ENCODE measurements around the gene ECSCR. TPM values are rescaled to one million over a fixed set of nuclear protein-coding genes. Genes with fewer than 3 reads are reported as not detected.
A peak's percentile ranks its signal among the peaks of the same experiment; 100 is the strongest.

Gene ECSCR
- total and polyA plus RNA-seq, 10 of the 15 experiments (the other 5 are each of a cell fraction or from before 2014, with no cell fraction given): 0.15 to 0.83 (median 0.23) TPM; not detected in 3

DNA sequence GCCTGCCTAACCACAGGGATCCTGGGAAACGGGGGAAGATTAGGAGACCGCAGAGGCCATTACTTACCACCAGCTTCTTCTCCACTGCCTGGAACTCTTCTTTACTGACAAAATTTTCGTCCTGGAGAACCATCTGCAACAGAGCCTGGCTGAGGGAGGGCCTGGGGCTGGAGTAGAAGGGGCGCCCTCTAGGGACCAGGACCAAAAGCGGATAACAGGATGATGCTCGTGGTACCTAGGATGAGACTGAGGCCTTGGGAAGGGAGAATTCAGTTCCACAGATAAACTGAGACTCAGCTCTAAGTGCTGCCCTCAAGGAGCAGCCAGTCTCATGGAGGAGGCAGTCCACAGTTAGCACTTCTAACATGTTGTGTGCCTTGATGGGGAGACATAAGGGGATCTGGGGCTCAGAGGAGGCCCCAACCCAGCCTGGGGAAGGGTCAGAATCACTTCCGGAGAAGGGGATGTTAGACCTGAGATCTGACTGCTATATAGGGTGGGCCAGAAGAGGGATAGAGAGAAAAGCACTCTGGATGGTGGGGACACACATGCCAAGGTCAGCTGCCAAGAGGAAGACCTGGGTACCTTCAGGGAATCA lies 59.9 kb downstream of the ECSCR start:
- no peak for FAIRE-seq
- ChIA-PET CTCF (interaction anchor here (0.7 to 3.5 kb wide), 17 partner anchors 11 to 249 kb away, joined by 3 to 26 read pairs (median 4); partner anchors contain the start of genes DNAJC18, MATR3 and MZB1), RAD21 (ENCODE audit: unreplicated experiment) (interaction anchor here (1.2 to 3.1 kb wide), 6 partner anchors 12 to 152 kb away, joined by 3 to 17 read pairs (median 12); partner anchors contain the start of gene MZB1), POLR2A (interaction anchor here (0.6 to 7.0 kb wide), 11 partner anchors 8 to 248 kb away, joined by 3 to 74 read pairs (median 3); partner anchors contain the start of genes DNAJC18, MZB1 and PAIP2), SMC1A (ENCODE audit: uncharacterized antibody, unreplicated experiment) (interaction anchor here (1.3 to 5.0 kb wide), 7 partner anchors 12 to 130 kb away, joined by 3 to 19 read pairs (median 7); partner anchors contain the start of genes MZB1 and PAIP2)
- peak overlapping the region; percentile 74 for H3K4me3 ChIP-seq
- in situ Hi-C loops (cut with MboI) (no loop called here), intact Hi-C loops (cut with micrococcal nuclease; ENCODE audit: unreplicated experiment) (no loop called here)
- H3K36me3 ChIP-seq (ENCODE audit: control insufficient read depth in 2 of 2, insufficient read depth in 2 of 2, low read length in 1 of 2): no peaks in the 10 kb centered on the region; a peak in 1 of 4 replicates
- H2AFZ ChIP-seq (ENCODE audit: control insufficient read depth, low read depth, low read length): no peak overlapping the region
- no peak for ATAC-seq
- no peaks in the 10 kb centered on the region for H4K20me1 ChIP-seq (ENCODE audit: control insufficient read depth, insufficient read depth)
- no TSS peak for BruUV-seq (replicated peaks)
- peak overlapping the region; percentile 83 for H3K27ac ChIP-seq (ENCODE audit: control insufficient read depth, insufficient read depth)
- no peaks in the 10 kb centered on the region for H3K27me3 ChIP-seq (replicated peaks in 1 of 2; ENCODE audit: control insufficient read depth in 2 of 2, insufficient read depth in 2 of 2, low read length in 1 of 2)
- H3K9me3 ChIP-seq (replicated peaks; ENCODE audit: control insufficient read depth, insufficient read depth, low read length): no peaks in the 10 kb centered on the region; the same call in 2 of the 3 replicates
- peaks cover 3% of the 10 kb centered on the region; the same call in 1 of the 2 replicates for H3K79me2 ChIP-seq (ENCODE audit: control insufficient read depth, insufficient read depth, low read length)
- peaks cover 36% of the 10 kb centered on the region for H3K4me1 ChIP-seq (ENCODE audit: control insufficient read depth, insufficient read depth, low read length)
- H3K9ac ChIP-seq (ENCODE audit: control insufficient read depth, insufficient read depth, low read length): no peak overlapping the region; the same call in 1 of the 2 replicates
- H3K4me2 ChIP-seq (ENCODE audit: control insufficient read depth, insufficient read depth): peak overlapping the region; percentile 98
- 46% methylated on average over 7 of the region's 7 CpGs for WGBS (ENCODE audit: insufficient coverage, insufficient replicate concordance, low lambda C conversion rate, missing lambda C conversion rate)
- no peak for DNase-seq (ENCODE audit: low read depth, low spot score)
- TF ChIP-seq, protein P1, sequence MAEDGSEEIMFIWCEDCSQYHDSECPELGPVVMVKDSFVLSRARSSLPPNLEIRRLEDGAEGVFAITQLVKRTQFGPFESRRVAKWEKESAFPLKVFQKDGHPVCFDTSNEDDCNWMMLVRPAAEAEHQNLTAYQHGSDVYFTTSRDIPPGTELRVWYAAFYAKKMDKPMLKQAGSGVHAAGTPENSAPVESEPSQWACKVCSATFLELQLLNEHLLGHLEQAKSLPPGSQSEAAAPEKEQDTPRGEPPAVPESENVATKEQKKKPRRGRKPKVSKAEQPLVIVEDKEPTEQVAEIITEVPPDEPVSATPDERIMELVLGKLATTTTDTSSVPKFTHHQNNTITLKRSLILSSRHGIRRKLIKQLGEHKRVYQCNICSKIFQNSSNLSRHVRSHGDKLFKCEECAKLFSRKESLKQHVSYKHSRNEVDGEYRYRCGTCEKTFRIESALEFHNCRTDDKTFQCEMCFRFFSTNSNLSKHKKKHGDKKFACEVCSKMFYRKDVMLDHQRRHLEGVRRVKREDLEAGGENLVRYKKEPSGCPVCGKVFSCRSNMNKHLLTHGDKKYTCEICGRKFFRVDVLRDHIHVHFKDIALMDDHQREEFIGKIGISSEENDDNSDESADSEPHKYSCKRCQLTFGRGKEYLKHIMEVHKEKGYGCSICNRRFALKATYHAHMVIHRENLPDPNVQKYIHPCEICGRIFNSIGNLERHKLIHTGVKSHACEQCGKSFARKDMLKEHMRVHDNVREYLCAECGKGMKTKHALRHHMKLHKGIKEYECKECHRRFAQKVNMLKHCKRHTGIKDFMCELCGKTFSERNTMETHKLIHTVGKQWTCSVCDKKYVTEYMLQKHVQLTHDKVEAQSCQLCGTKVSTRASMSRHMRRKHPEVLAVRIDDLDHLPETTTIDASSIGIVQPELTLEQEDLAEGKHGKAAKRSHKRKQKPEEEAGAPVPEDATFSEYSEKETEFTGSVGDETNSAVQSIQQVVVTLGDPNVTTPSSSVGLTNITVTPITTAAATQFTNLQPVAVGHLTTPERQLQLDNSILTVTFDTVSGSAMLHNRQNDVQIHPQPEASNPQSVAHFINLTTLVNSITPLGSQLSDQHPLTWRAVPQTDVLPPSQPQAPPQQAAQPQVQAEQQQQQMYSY (CRISPR knock-in tag; IDR thresholded peaks at IDR 0.05): no peak
- TF ChIP-seq MXI1 (IDR thresholded peaks at IDR 0.05; ENCODE audit: low read depth, low read length) (no peak), ZNF217 (IDR thresholded peaks at IDR 0.05) (no peak), TARDBP (IDR thresholded peaks at IDR 0.05; ENCODE audit: borderline replicate concordance) (no peak), CBX5 (IDR thresholded peaks at IDR 0.05; ENCODE audit: low read depth) (no peak), RFX5 (IDR thresholded peaks at IDR 0.05; ENCODE audit: low read depth, low read length) (no peak), ASH2L (IDR thresholded peaks at IDR 0.05; ENCODE audit: borderline replicate concordance, low read depth) (no peak), IKZF2 (IDR thresholded peaks at IDR 0.05) (0 out of 4 replicates have a peak, but pooled peaks of 1 of the 2 experiments have one; percentile 26), BRCA1 (IDR thresholded peaks at IDR 0.05; ENCODE audit: low read depth, low read length) (no peak), IKZF1 (conservative IDR thresholded peaks at IDR 0.05) (0 out of 2 replicates have a peak, but pooled peaks have one; percentile 16), NR2C1 (IDR thresholded peaks at IDR 0.05) (no peak), PAX5 (IDR thresholded peaks at IDR 0.05; ENCODE audit: borderline replicate concordance, low read depth, low read length) (no peak), CBX3 (IDR thresholded peaks at IDR 0.05; ENCODE audit: borderline replicate concordance, low read depth) (no peak), CHD2 (IDR thresholded peaks at IDR 0.05; ENCODE audit: borderline replicate concordance, low read depth, low read length) (no peak), SUPT20H (IDR thresholded peaks at IDR 0.05; ENCODE audit: borderline replicate concordance, control insufficient read depth, low read depth, low read length) (no peak), RAD21 (IDR thresholded peaks at IDR 0.05; ENCODE audit: insufficient read depth, low read depth, low read length) (peak; percentile 31; the same call in 1 of the 2 replicates)
- TF ChIP-seq, protein P2, sequence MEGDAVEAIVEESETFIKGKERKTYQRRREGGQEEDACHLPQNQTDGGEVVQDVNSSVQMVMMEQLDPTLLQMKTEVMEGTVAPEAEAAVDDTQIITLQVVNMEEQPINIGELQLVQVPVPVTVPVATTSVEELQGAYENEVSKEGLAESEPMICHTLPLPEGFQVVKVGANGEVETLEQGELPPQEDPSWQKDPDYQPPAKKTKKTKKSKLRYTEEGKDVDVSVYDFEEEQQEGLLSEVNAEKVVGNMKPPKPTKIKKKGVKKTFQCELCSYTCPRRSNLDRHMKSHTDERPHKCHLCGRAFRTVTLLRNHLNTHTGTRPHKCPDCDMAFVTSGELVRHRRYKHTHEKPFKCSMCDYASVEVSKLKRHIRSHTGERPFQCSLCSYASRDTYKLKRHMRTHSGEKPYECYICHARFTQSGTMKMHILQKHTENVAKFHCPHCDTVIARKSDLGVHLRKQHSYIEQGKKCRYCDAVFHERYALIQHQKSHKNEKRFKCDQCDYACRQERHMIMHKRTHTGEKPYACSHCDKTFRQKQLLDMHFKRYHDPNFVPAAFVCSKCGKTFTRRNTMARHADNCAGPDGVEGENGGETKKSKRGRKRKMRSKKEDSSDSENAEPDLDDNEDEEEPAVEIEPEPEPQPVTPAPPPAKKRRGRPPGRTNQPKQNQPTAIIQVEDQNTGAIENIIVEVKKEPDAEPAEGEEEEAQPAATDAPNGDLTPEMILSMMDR (IDR thresholded peaks at IDR 0.05 in 2 of 3, conservative IDR thresholded peaks at IDR 0.05 in 1 of 3; ENCODE audit: control insufficient read depth in 2 of 3, extremely low read depth in 1 of 3, insufficient read depth in 1 of 3, low read depth in 3 of 3, low read length in 3 of 3): peak; percentile 32 to 50 (median 49); a peak in 5 of 6 replicates
- TF ChIP-seq, protein P3, sequence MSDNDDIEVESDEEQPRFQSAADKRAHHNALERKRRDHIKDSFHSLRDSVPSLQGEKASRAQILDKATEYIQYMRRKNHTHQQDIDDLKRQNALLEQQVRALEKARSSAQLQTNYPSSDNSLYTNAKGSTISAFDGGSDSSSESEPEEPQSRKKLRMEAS (IDR thresholded peaks at IDR 0.05; ENCODE audit: low read depth, low read length): no peak

Measured in GM12878 (cell line).